GM21576 (cell line): ENCODE data around the gene TUG1.

Source experiments
- ATAC-seq: cut with Tn5 transposase; IDR thresholded peaks from one replicate; pipeline ENCODE4 v1.9.1; 2021; ENCODE audit warnings: mild to moderate bottlenecking, moderate library complexity; ENCODE audit not compliant: unreplicated experiment

The TUG1 gene

DNA sequence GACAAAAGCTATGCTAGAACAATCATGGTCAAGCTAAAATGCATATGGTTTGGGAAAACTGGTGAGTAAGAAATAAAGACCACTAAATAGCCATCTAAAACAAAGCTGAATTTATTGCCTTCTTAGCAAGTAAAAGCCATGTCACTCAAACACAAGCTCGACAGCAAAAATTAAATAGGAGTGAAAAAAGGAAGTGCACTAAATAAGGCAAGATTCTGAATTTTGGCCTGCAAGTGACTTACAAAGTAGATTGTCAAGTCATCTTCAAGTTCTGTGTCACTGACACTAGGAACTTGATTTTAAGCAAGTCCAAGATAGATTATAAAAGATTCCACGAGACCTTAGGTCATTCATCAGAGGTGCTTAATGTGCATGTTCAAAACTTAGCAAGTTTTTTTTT, 27.4 kb downstream of the TUG1 start:
- ATAC-seq = no peak

DNA sequence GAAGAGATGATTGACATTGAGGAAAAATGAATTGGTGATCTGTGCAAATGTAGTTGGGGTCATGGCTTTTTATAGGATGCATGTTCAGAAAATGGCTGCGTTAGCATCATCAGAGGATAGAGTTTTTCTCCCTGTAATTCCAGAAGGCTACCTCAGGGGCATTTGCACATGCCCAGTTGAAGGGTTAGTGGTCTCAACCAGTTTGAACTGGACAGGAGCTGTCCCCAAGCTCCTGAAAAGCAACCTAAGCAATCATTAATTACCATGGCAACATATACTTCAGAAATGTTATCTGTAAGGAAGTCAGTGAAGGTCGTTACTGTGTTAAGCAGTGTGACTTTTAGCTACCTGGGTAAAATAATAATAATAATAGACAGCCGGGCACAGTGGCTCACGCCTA, 29.3 kb downstream of the TUG1 start:
- no peak for ATAC-seq

DNA sequence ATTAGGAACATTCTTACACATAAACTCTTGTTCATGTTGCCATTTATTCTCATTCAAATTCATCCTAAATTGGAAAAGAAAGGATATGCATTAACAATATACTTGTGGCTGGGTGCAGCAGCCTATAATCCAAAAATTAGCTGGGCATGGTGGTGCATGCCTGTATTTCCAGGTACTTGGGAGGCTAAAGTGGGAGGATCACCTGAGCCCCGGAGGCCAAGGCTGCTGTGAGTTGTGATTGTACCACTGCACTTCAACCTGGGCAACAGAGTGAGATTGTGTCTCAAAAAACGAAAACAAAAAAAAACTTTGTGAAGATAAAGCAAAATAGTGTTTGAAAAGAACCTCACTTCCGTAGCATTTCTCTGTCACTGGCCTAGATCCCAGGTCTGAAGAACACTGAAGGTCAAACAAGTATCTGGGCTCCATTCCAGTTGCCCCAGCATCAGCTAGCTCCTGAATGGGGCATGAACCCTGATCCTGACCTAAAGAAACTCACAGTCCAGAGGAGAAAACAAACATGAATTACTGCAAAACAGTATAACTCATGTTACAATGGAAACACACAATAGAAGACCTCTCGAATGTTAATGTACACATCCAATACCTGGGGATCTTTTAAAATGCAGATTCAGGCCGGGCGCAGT, 32.2 kb downstream of the TUG1 start:
- no peak for ATAC-seq

DNA sequence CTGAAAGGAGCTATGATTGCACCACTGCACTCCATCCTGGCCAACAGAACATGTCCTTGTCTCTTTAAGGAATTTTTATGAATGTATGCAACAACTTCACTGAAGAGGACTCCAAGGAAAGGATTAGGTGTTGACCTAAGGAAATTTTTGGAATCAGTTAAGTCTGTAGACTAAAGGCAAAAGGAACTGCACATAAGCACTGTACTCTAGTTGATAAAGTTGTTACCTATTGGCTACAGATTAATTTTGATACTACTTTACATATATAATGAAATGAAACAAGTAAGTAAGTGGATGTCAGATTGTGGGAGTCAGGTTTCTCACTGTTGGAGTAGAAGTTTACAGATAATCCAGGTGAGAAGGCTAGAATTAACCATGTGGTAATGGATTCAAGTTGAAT, 36.5 kb downstream of the TUG1 start:
- ATAC-seq = no peak

GRCh38 chr22:31019191-31019930, 50.3 kb downstream of the TUG1 start:
- no peak for ATAC-seq

GRCh38 chr22:31020334-31020733, 51.3 kb downstream of the TUG1 start:
- ATAC-seq = no peak

GRCh38 chr22:31022516-31022915, 53.5 kb downstream of the TUG1 start:
- no peak for ATAC-seq
